OCI-LY7 (cell line): ENCODE data around the gene TNFAIP8. TPM values are rescaled to one million over a fixed set of nuclear protein-coding genes. Genes with fewer than 3 reads are reported as not detected.

Experiments
- BruUV-seq: library from RNA; stranded (reverse); fragments of 400-500 nt; replicated peaks from 2 replicates; lab custom pipeline; 2021; lab: Mats Ljungman, UMichigan
- CTCF ChIA-PET: fragments of 300-600 bp; sonication (Branson Sonifier 250); formaldehyde crosslinking; loops from one replicate; lab custom pipeline; 2022; ENCODE audit warnings: antibody characterized with exemption; ENCODE audit not compliant: unreplicated experiment; lab: Charles Lee
- POLR2A ChIA-PET: fragments of 300-600 bp; sonication (Branson Sonifier 250); formaldehyde crosslinking; loops from one replicate; lab custom pipeline; 2022; ENCODE audit warnings: antibody characterized with exemption; lab: Charles Lee
- DNase-seq: peaks from one replicate; pipeline ENCODE4 v3.0.0-alpha.2; 2015; ENCODE audit warnings: low spot score
- H2AFZ ChIP-seq: fragments of 200-600 bp; sonication (generic), shearing (Covaris generic); 2 replicates; pipeline ENCODE4 v1.6.1; 2014; ENCODE audit warnings: mild to moderate bottlenecking, antibody characterized with exemption, low read length, moderate library complexity
- H3K27ac ChIP-seq: fragments of 200-600 bp; sonication (generic); 2 replicates; pipeline ENCODE4 v1.5.1; 2014; ENCODE audit warnings: mixed run types, low read depth, mild to moderate bottlenecking, moderate library complexity, low read length, inconsistent platforms; ENCODE audit not compliant: poor library complexity, severe bottlenecking
- H3K36me3 ChIP-seq: fragments of 200-600 bp; sonication (generic); 2 replicates; pipeline ENCODE4 v1.6.1; 2014; ENCODE audit warnings: mild to moderate bottlenecking, antibody characterized with exemption, low read length, moderate library complexity, mixed read lengths; ENCODE audit not compliant: insufficient read depth
- H3K4me1 ChIP-seq: fragments of 200-600 bp; sonication (generic); 2 replicates; pipeline ENCODE4 v1.5.1; 2014; ENCODE audit warnings: mild to moderate bottlenecking, low read length; ENCODE audit not compliant: insufficient read depth, poor library complexity, severe bottlenecking
- H3K4me2 ChIP-seq: fragments of 200-600 bp; sonication (generic); 2 replicates; pipeline ENCODE4 v1.6.1; 2014; ENCODE audit warnings: mild to moderate bottlenecking, low read length
- H3K4me3 ChIP-seq: fragments of 200-600 bp; sonication (generic); 2 replicates; pipeline ENCODE4 v1.5.1; 2014; ENCODE audit warnings: mild to moderate bottlenecking, low read depth, low read length; ENCODE audit not compliant: poor library complexity, severe bottlenecking
- H3K79me2 ChIP-seq: fragments of 200-600 bp; sonication (generic); 2 replicates; pipeline ENCODE4 v1.6.1; 2016; ENCODE audit warnings: low read depth, mild to moderate bottlenecking, low read length, moderate library complexity, mixed read lengths; ENCODE audit not compliant: insufficient read depth
- H3K9me2 ChIP-seq: fragments of 200-600 bp; sonication (generic); 2 replicates; pipeline ENCODE4 v1.6.1; 2016; ENCODE audit warnings: mild to moderate bottlenecking, low read length, mixed read lengths; ENCODE audit not compliant: insufficient read depth
- H3K9me3 ChIP-seq: fragments of 200-600 bp; sonication (generic); 2 replicates; pipeline ENCODE4 v1.6.1; 2014; ENCODE audit warnings: mild to moderate bottlenecking, mixed run types, low read length, mixed read lengths
- H4K20me1 ChIP-seq: fragments of 200-600 bp; sonication (generic); 2 replicates; pipeline ENCODE4 v1.6.1; 2014; ENCODE audit warnings: mild to moderate bottlenecking, antibody characterized with exemption, low read length, moderate library complexity, mixed read lengths; ENCODE audit not compliant: insufficient read depth
- EZH2phosphoT487 ChIP-seq: fragments of 200-600 bp; sonication (generic); IDR thresholded peaks from 2 replicates; pipeline ENCODE4 v1.6.1; 2018; ENCODE audit warnings: low read depth, borderline replicate concordance, mild to moderate bottlenecking, mixed run types, antibody characterized with exemption, low read length, moderate library complexity, mixed read lengths
- intact Hi-C: fragments of 100-400 bp; cut with micrococcal nuclease; formaldehyde crosslinking; loops from one replicate; pipeline ENCODE4 v1.10.0; 2022; ENCODE audit not compliant: unreplicated experiment
- total RNA-seq, 2 experiments: library from RNA; depleted of rRNA in 1 of 2; stranded (reverse); fragments of >200 nt in 1 of 2; shearing (Covaris generic) in 1 of 2; gene quantifications; 2 replicates each; pipeline ENCODE4 v1.2.3, GENCODE V29; 2014 to 2022
- TF ChIP-seq, protein P1 (sequence below): fragments of 200-600 bp; sonication (generic); conservative IDR thresholded peaks from 2 replicates; pipeline ENCODE4 v1.5.1; 2014; ENCODE audit warnings: mild to moderate bottlenecking, antibody characterized with exemption, low read length, moderate library complexity, mixed read lengths

TNFAIP8 gene
- total RNA-seq, 2 experiments from 2014 or later, result 75.4 to 95.1 TPM

DNA sequence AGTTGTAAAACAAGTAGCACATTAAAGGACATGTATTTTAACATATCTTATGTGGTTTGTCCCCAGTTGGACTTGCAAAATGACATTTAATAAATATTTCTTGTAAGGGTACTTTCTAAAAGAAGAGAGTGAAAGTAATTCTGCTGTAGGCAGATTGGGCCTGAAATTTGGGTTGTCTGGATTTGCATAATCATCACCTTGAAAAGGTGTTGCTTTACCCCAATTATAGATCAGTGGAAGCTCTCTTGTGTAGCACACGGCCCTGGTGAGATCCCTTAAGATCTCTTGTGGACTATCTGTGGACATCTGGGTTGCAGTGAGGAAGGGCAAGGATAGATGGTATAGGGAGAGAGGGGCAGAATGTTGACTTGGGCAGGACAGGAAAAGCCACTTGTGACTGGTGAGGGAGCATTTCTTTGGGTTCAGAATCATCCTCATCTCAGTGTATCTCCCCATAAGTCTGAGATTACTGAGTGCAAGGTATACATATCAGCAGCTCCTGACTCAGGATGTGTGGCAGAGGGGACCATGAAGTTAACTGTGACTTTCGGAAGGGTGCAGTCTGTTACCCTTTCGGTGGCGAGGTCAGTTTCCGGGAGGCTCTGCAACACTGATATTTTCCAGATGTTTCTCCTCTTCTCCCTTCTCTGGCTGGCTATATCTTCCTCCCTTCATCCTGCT is 2.0 kb upstream of the TNFAIP8 start:
- Histone ChIP-seq H3K4me3 (peak overlapping the region; percentile 73), H3K27ac (peak overlapping the region; percentile 91), H2AFZ (no peak overlapping the region), H3K4me1 (peaks cover 90% of the 10 kb centered on the region), H4K20me1 (peaks cover 31% of the 10 kb centered on the region), H3K79me2 (peaks cover 97% of the 10 kb centered on the region), H3K9me2 (no peaks in the 10 kb centered on the region), H3K4me2 (peak overlapping the region; percentile 96), H3K36me3 (no peaks in the 10 kb centered on the region), H3K9me3 (no peaks in the 10 kb centered on the region)
- intact Hi-C loops, result loop anchor here (1.0 kb wide), 1 partner anchor 11 kb away; no protein-coding TSS in a partner anchor
- ChIA-PET CTCF (interaction anchor here (2.2 kb wide), 1 partner anchor 17 kb away, joined by 10 read pairs; no protein-coding TSS in a partner anchor), POLR2A (interaction anchor here (0.7 to 30.8 kb wide), 14 partner anchors 9 to 338 kb away, joined by 3 to 538 read pairs (median 3); no protein-coding TSS in a partner anchor)
- DNase-seq, result peak; percentile 76
- no peak for TF ChIP-seq EZH2phosphoT487
- TSS peak; percentile 82 for BruUV-seq

DNA sequence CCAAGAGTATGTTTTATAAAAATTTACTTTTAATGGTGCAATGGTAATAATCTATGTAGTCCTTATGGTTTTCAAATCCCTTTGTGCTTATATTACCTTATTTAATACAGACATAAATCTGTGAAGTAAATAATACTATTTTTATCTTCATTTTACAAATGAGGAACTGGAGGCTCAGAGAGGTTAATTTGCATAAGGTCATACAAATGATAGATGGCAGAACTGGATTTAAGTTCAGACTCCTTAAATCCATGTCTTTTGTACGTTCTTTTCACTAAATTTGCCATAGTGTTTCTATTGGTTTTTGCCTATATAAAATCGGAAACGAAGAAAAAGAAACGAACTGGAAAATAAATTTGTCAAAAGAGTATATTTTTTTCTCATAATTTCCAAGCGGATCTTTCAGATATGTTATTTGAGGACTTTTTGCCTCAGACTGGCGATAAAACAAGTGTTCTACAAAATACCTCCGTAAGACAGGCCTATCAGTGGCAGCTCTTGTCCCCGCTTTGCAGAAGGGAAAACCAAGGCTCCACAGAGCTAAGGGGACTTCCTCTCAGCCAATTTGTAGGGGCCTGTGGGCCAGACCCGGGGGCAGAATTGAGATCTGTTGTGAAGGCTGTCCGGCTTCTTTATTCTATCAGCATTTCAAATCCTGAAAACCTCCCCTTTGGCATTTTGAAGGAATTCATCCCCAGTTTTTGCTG is 1.1 kb upstream of the TNFAIP8 start:
- CTCF ChIA-PET, result interaction anchor here (0.6 kb wide), 1 partner anchor 108 kb away, joined by 3 read pairs; no protein-coding TSS in a partner anchor
- DNase-seq, result peak; percentile 58
- Histone ChIP-seq H3K4me1 (peaks cover 90% of the 10 kb centered on the region), H3K36me3 (no peaks in the 10 kb centered on the region), H2AFZ (no peak overlapping the region), H3K79me2 (peaks cover 97% of the 10 kb centered on the region), H3K4me3 (peak overlapping the region; percentile 73), H3K9me3 (no peaks in the 10 kb centered on the region), H3K27ac (peak overlapping the region; percentile 91), H4K20me1 (peaks cover 35% of the 10 kb centered on the region), H3K9me2 (no peaks in the 10 kb centered on the region), H3K4me2 (peak overlapping the region; percentile 96)
- intact Hi-C loops, result loop anchor here (1.0 kb wide), 1 partner anchor 11 kb away; no protein-coding TSS in a partner anchor
- POLR2A ChIA-PET, result interaction anchor here (1.8 to 30.8 kb wide), 3 partner anchors 17 to 81 kb away, joined by 3 to 538 read pairs (median 21); no protein-coding TSS in a partner anchor
- TF ChIP-seq, protein P1, sequence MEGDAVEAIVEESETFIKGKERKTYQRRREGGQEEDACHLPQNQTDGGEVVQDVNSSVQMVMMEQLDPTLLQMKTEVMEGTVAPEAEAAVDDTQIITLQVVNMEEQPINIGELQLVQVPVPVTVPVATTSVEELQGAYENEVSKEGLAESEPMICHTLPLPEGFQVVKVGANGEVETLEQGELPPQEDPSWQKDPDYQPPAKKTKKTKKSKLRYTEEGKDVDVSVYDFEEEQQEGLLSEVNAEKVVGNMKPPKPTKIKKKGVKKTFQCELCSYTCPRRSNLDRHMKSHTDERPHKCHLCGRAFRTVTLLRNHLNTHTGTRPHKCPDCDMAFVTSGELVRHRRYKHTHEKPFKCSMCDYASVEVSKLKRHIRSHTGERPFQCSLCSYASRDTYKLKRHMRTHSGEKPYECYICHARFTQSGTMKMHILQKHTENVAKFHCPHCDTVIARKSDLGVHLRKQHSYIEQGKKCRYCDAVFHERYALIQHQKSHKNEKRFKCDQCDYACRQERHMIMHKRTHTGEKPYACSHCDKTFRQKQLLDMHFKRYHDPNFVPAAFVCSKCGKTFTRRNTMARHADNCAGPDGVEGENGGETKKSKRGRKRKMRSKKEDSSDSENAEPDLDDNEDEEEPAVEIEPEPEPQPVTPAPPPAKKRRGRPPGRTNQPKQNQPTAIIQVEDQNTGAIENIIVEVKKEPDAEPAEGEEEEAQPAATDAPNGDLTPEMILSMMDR, result no peak
- TF ChIP-seq EZH2phosphoT487, result no peak
- BruUV-seq, result no TSS peak

DNA sequence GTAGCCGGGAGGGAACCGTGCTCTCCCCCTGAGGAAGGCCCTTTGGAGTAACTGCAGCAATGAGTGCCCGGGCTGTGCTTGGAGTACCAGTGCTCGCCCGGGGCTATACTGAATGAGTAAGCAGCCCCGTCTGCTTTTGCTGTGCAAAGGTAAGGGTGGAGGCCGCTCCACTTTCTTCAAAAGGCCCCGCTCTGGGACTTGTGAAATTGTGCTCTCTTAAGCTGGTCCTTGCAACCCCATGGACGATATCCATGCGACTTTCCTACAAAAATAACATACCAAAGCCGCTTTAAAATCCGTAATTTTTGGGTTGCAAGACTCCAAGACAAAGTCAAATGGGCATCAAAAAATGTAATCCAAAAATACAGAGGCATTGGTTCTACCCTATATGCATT is 578 bp upstream of the TNFAIP8 start:
- H3K4me2 ChIP-seq, result peak overlapping the region; percentile 96
- ChIA-PET CTCF (no interaction called here), POLR2A (interaction anchor here (1.2 to 30.8 kb wide), 5 partner anchors 18 to 89 kb away, joined by 3 to 538 read pairs (median 3); no protein-coding TSS in a partner anchor)
- TF ChIP-seq, protein P1, result no peak
- no peak for TF ChIP-seq EZH2phosphoT487
- intact Hi-C loops, result no loop called here
- peaks cover 97% of the 10 kb centered on the region for H3K79me2 ChIP-seq
- no peaks in the 10 kb centered on the region for H3K9me3 ChIP-seq
- peaks cover 40% of the 10 kb centered on the region for H4K20me1 ChIP-seq
- peak overlapping the region; percentile 91 for H3K27ac ChIP-seq
- H3K36me3 ChIP-seq, result no peaks in the 10 kb centered on the region; the same call in 1 of the 2 replicates
- peak overlapping the region; percentile 73 for H3K4me3 ChIP-seq
- peaks cover 90% of the 10 kb centered on the region for H3K4me1 ChIP-seq
- no peak overlapping the region for H2AFZ ChIP-seq
- DNase-seq, result no peak
- BruUV-seq, result no TSS peak
- no peaks in the 10 kb centered on the region for H3K9me2 ChIP-seq
